B cell (primary cell): ENCODE results near the gene PIK3CD. TPM values are rescaled to one million over a fixed set of nuclear protein-coding genes. Genes with fewer than 3 reads are reported as not detected.

Source experiments
- ATAC-seq: fragments of 200-7000 bp; cut with Tn5 transposase; one replicate; pipeline ENCODE4 v1.10.0; 2021; ENCODE audit warnings: low read depth, mild to moderate bottlenecking, moderate number of reproducible peaks, moderate library complexity
- CTCF ChIA-PET: fragments of 350-600 bp; sonication (Branson Sonifier 250); formaldehyde crosslinking; loops from one replicate; lab custom pipeline; 2021; ENCODE audit warnings: antibody characterized with exemption, inconsistent platforms; lab: Charles Lee
- POLR2A ChIA-PET: fragments of 350-600 bp; sonication (Branson Sonifier 250); formaldehyde crosslinking; loops from one replicate; lab custom pipeline; 2021; ENCODE audit warnings: antibody characterized with exemption; lab: Charles Lee
- DNase-seq: peaks from one replicate; pipeline ENCODE4 v3.0.0; 2013
- H2AFZ ChIP-seq: 2 replicates; pipeline ENCODE4 v1.6.1; 2012; ENCODE audit warnings: mild to moderate bottlenecking, low read depth, low read length; ENCODE audit not compliant: insufficient read depth, poor library complexity, severe bottlenecking
- H3K27ac ChIP-seq, 2 donors: 1 replicate in 1 of 2; 2 replicates in 1 of 2; pipeline ENCODE4 v1.5.1; 2012 to 2013; ENCODE audit warnings: low read length in 2 of 2, mild to moderate bottlenecking in 2 of 2, moderate library complexity in 1 of 2
- H3K27me3 ChIP-seq, 4 experiments: fragments of 200-600 bp in 1 of 4; sonication (generic) in 1 of 4; replicated peaks in 1 of 4; 1 replicate in 2 of 4; 2 replicates in 2 of 4; pipeline versions ENCODE4 v1.6.1 to v1.7.0; 2013 to 2016; ENCODE audit warnings: low read length in 3 of 4, mild to moderate bottlenecking in 2 of 4, mixed read lengths in 1 of 4, moderate library complexity in 1 of 4; ENCODE audit not compliant: insufficient read depth in 4 of 4, control insufficient read depth in 3 of 4; ENCODE audit errors: control extremely low read depth in 1 of 4
- H3K36me3 ChIP-seq, 2 experiments: replicated peaks in 1 of 2; 1 replicate in 1 of 2; 2 replicates in 1 of 2; pipeline versions ENCODE4 v1.6.1 to v1.7.1; 2013; ENCODE audit warnings: low read length in 1 of 2; ENCODE audit not compliant: insufficient read depth in 2 of 2, control insufficient read depth in 1 of 2; ENCODE audit errors: control extremely low read depth in 1 of 2, extremely low read depth in 1 of 2
- H3K4me1 ChIP-seq, 2 donors: fragments of 200-600 bp in 1 of 2; sonication (generic) in 1 of 2; 1 replicate in 1 of 2; 2 replicates in 1 of 2; pipeline versions ENCODE4 v1.5.1 to v1.6.1; 2013 to 2017; ENCODE audit warnings: low read length in 2 of 2; ENCODE audit not compliant: control insufficient read depth in 2 of 2, insufficient read depth in 2 of 2
- H3K4me2 ChIP-seq: replicated peaks from 2 replicates; pipeline ENCODE3; 2012; ENCODE audit warnings: mild to moderate bottlenecking, low read depth, low read length; ENCODE audit not compliant: poor library complexity, severe bottlenecking
- H3K4me3 ChIP-seq, 5 experiments: fragments of 200-600 bp in 1 of 5; sonication (generic) in 1 of 5; 1 replicate in 3 of 5; 2 replicates in 2 of 5; pipeline versions ENCODE4 v1.5.1 to v1.7.0; 2011 to 2016; ENCODE audit warnings: low read length in 4 of 5, mild to moderate bottlenecking in 4 of 5, low read depth in 2 of 5, control low read depth in 1 of 5, moderate library complexity in 1 of 5; ENCODE audit not compliant: insufficient read depth in 1 of 5; ENCODE audit errors: control extremely low read depth in 1 of 5, extremely low read depth in 1 of 5
- H3K79me2 ChIP-seq: fragments of 200-600 bp; sonication (generic); one replicate; pipeline ENCODE4 v1.6.0; 2016; ENCODE audit warnings: low read length; ENCODE audit not compliant: control insufficient read depth, insufficient read depth
- H3K9ac ChIP-seq: fragments of 200-600 bp; sonication (generic); 2 replicates; pipeline ENCODE4 v1.6.1; 2017; ENCODE audit warnings: mild to moderate bottlenecking, low read length, moderate library complexity
- H3K9me3 ChIP-seq, 3 donors: one replicate each; pipeline versions ENCODE4 v1.6.1 to v1.7.1; 2013; ENCODE audit warnings: low read length in 2 of 3; ENCODE audit not compliant: control insufficient read depth in 2 of 3, insufficient read depth in 1 of 3; ENCODE audit errors: control extremely low read depth in 1 of 3
- H4K20me1 ChIP-seq: 2 replicates; pipeline ENCODE4 v1.6.0; 2012; ENCODE audit warnings: mild to moderate bottlenecking, low read length; ENCODE audit not compliant: insufficient read depth, control insufficient read depth, poor library complexity, severe bottlenecking
- H3K27ac Mint-ChIP-seq: one replicate; pipeline ENCODE4 v1.8.0; 2021; ENCODE audit warnings: mixed read lengths
- H3K27me3 Mint-ChIP-seq: one replicate; pipeline ENCODE4 v1.8.0; 2021; ENCODE audit warnings: mixed read lengths
- H3K4me1 Mint-ChIP-seq: one replicate; pipeline ENCODE4 v1.8.0; 2021; ENCODE audit warnings: mixed read lengths
- H3K4me3 Mint-ChIP-seq: one replicate; pipeline ENCODE4 v1.8.0; 2021; ENCODE audit warnings: mixed read lengths
- H3K9me3 Mint-ChIP-seq: one replicate; pipeline ENCODE4 v1.8.0; 2022; ENCODE audit warnings: mixed read lengths; ENCODE audit not compliant: insufficient read depth
- CTCF ChIP-seq: fragments of 200-600 bp; IDR thresholded peaks from one replicate; pipeline ENCODE4 v1.8.0; 2022; ENCODE audit warnings: antibody characterized with exemption, mild to moderate bottlenecking
- EZH2 ChIP-seq: IDR thresholded peaks from 2 replicates; pipeline ENCODE4 v1.6.1; 2012; ENCODE audit warnings: borderline replicate concordance, low read depth, mild to moderate bottlenecking, moderate library complexity, low read length; ENCODE audit not compliant: insufficient read depth, poor library complexity, severe bottlenecking
- WGBS: methylation state at CpG from one replicate; pipeline ENCODE4 v1.1.5; 2013; ENCODE audit warnings: missing lambda C conversion rate; ENCODE audit not compliant: insufficient coverage; 5-methylcytosine and 5-hydroxymethylcytosine counted together
- intact Hi-C: fragments of 100-400 bp; cut with micrococcal nuclease; formaldehyde crosslinking; loops from one replicate; pipeline ENCODE4 v1.10.0; 2022
- polyA plus RNA-seq: library from polyadenylated mRNA; depleted of rRNA; stranded (reverse); fragments of >200 nt; gene quantifications from 2 replicates; pipeline ENCODE4 v1.2.3, GENCODE V29; 2012
- total RNA-seq, 2 donors: library from RNA; stranded (reverse); fragments of 120-200 nt in 1 of 2; gene quantifications; 1 replicate in 1 of 2; 2 replicates in 1 of 2; pipeline versions ENCODE4 v1.2.3 to v1.2.4, GENCODE V29; 2013 to 2022

Gene PIK3CD
- total and polyA plus RNA-seq, 2 donors (not counting 1 experiment from before 2014, with no cell fraction given): 144 to 222 TPM

DNA sequence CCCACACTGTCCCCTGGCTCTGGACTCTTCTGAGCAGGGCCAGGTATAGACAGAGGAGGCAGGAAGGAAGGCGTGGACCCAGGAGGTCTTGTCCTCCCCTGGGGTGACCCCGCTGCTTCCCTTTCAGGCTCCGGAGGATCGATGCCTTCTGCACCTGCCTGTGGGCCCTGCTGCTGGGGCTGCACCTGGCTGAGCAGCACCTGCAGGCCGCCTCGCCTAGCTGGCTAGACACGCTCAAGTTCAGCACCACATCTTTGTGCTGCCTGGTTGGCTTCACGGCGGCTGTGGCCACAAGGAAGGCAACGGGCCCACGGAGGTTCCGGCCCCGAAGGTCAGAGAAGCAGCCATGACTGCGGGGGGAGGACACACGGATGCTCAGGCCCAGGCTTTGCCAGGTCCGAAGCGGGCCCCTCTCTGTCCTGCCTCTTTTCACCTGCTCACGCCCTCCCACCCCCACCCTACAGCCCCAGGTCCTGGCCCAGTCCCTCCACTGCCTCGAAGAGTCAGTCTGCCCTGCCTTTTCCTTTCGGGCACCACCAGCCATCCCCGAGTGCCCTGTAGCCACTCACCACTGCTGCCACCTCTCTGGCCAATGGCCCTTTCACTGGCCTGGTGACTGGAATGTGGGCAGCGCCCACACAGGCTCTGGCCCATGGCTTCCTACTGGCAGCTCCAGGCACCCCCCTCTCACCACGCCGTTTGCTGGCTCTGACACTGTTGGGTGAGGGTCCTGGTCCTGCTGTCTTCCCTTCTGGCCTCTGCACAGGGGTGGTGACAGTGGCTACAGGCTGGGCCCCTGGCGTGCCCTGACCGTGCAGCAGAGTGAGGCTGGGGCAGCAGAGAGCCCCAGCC is 49.4 kb upstream of the PIK3CD start:
- no peaks in the 10 kb centered on the region for H3K4me1 ChIP-seq
- WGBS: 89% methylated on average over 25 of the region's 26 CpGs
- no peak overlapping the region for H3K4me3 ChIP-seq
- no peaks in the 10 kb centered on the region for H3K9me3 Mint-ChIP-seq
- H3K9me3 ChIP-seq: no peaks in the 10 kb centered on the region
- H3K27me3 Mint-ChIP-seq: no peaks in the 10 kb centered on the region
- H3K27me3 ChIP-seq: no peaks in the 10 kb centered on the region
- H3K27ac Mint-ChIP-seq: no peak overlapping the region
- H3K4me2 ChIP-seq: no peak overlapping the region
- ChIA-PET CTCF (interaction anchor here (1.8 kb wide), 1 partner anchor 13 kb away, joined by 6 read pairs; no protein-coding TSS in a partner anchor), POLR2A (no interaction called here)
- intact Hi-C loops: no loop called here
- no peak overlapping the region for H2AFZ ChIP-seq
- H3K4me1 Mint-ChIP-seq: no peaks in the 10 kb centered on the region
- no peak overlapping the region for H3K9ac ChIP-seq
- no peak for DNase-seq
- no peak overlapping the region for H3K27ac ChIP-seq
- H3K79me2 ChIP-seq: no peaks in the 10 kb centered on the region
- H4K20me1 ChIP-seq: no peaks in the 10 kb centered on the region
- TF ChIP-seq CTCF: no peak
- TF ChIP-seq EZH2: no peak
- no peak overlapping the region for H3K4me3 Mint-ChIP-seq
- peaks cover 0 to 17% of the 10 kb centered on the region in 2 experiments for H3K36me3 ChIP-seq
- no peak for ATAC-seq

DNA sequence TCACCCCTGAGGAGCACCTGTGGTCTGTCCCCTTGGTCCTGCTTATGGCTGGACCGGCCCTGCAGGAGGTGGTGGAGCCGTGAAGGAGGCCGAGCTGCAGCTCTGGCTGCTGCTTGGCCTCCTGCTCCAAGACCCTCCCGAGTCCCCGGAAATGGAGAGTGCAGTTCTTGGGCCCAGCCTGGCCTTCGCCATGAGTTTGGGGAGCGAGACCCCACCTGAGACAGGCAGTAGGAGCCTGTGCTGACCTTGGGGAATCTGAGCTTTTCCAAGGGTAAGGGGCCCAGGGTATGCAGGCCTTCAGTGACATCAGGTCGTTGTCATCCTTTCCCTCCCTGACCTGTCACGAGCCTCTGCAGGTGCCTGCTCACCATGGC is 48.8 kb upstream of the PIK3CD start:
- no peak for ATAC-seq
- no peaks in the 10 kb centered on the region for H3K4me1 ChIP-seq
- DNase-seq: no peak
- no peaks in the 10 kb centered on the region for H3K9me3 ChIP-seq
- H3K4me3 ChIP-seq: no peak overlapping the region
- no peaks in the 10 kb centered on the region for H3K27me3 ChIP-seq
- intact Hi-C loops: no loop called here
- H4K20me1 ChIP-seq: no peaks in the 10 kb centered on the region
- H3K4me1 Mint-ChIP-seq: no peaks in the 10 kb centered on the region
- ChIA-PET CTCF (interaction anchor here (1.8 kb wide), 1 partner anchor 13 kb away, joined by 6 read pairs; no protein-coding TSS in a partner anchor), POLR2A (no interaction called here)
- H3K4me3 Mint-ChIP-seq: no peak overlapping the region
- no peak overlapping the region for H3K27ac Mint-ChIP-seq
- H3K36me3 ChIP-seq: peaks cover 0 to 21% of the 10 kb centered on the region in 2 experiments
- TF ChIP-seq EZH2 (no peak), CTCF (no peak)
- H2AFZ ChIP-seq: no peak overlapping the region
- 96% methylated on average over 9 of the region's 9 CpGs for WGBS
- no peak overlapping the region for H3K4me2 ChIP-seq
- no peaks in the 10 kb centered on the region for H3K27me3 Mint-ChIP-seq
- H3K27ac ChIP-seq: no peak overlapping the region
- H3K9ac ChIP-seq: no peak overlapping the region
- H3K79me2 ChIP-seq: no peaks in the 10 kb centered on the region
- H3K9me3 Mint-ChIP-seq: no peaks in the 10 kb centered on the region
